ENCODE measurements around the gene MAPRE3.

- no peak for TF ChIP-seq CTCF (IDR thresholded peaks at IDR 0.05)
- no peak for TF ChIP-seq POLR2A (IDR thresholded peaks at IDR 0.05)
Measured at GRCh38 chr2:27049422-27050280, 79.2 kb downstream of the MAPRE3 start.
